SKM-1 (cell line): ENCODE measurements around the gene DCTN4.

Experiments
- DNase-seq: peaks from one replicate; lab custom pipeline; 2025; ENCODE audit not compliant: unreplicated experiment; lab: John Stamatoyannopoulos, UW

The DCTN4 gene

DNA sequence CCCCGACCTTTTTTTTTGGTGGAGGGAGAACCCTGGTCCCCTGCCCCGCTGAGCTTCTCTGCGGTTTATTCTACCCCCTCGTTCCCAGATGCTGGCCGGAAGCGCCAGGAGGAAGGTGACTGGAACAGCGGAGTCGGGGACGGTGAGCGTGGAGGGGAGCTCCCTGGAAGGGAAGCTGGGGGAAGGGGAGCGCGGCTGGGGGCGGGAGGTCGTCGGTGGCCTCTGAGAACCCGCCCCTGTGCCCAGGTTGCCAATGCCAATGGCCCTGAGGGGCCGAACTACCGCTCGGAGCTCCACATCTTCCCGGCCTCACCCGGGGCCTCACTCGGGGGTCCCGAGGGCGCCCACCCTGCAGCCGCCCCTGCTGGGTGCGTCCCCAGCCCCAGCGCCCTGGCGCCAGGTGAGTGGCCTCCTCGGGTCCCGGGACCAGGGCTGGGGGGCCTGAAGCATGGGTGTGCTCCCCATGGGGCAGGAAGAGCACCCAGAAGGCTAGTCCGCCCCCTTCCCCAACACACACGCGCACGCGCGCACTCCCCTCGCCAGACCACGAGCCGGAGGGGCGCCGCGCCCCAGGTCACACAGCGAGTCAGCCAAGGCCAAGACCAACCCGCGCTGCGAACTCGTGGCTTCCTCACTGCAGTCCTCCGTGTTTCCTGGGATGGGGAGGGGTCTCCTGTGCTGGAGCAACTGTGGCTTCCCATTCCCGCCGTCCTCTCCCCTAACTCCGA lies 87.1 kb downstream of the DCTN4 start:
- DNase-seq: no peak

- DNase-seq: no peak
Measured at GRCh38 chr5:150670948-150671310, 87.9 kb downstream of the DCTN4 start.

- DNase-seq: no peak
Measured at GRCh38 chr5:150670275-150670947, 88.4 kb downstream of the DCTN4 start.

DNA sequence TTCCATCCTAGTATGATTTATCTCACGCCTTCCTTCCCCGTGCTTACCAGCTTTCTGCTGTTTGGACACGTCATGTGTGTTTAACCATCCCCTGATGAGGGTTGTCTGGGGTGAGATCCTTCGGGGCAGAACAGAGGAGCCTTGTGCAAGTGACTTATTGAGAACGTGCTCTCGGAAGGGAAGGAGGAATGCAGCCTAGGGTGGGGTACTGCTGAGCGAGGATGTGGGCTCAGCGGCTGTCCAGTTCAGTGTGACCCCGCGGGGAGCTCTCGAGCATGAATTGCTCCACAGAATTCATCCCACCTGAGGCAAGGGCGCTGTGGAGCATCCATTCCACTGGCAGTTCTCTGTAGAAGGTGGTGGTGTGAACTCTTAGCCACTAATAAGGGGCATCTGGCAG lies 93.8 kb downstream of the DCTN4 start:
- DNase-seq: no peak

- no peak for DNase-seq
Measured at GRCh38 chr5:150663936-150664335, 94.9 kb downstream of the DCTN4 start.

DNA sequence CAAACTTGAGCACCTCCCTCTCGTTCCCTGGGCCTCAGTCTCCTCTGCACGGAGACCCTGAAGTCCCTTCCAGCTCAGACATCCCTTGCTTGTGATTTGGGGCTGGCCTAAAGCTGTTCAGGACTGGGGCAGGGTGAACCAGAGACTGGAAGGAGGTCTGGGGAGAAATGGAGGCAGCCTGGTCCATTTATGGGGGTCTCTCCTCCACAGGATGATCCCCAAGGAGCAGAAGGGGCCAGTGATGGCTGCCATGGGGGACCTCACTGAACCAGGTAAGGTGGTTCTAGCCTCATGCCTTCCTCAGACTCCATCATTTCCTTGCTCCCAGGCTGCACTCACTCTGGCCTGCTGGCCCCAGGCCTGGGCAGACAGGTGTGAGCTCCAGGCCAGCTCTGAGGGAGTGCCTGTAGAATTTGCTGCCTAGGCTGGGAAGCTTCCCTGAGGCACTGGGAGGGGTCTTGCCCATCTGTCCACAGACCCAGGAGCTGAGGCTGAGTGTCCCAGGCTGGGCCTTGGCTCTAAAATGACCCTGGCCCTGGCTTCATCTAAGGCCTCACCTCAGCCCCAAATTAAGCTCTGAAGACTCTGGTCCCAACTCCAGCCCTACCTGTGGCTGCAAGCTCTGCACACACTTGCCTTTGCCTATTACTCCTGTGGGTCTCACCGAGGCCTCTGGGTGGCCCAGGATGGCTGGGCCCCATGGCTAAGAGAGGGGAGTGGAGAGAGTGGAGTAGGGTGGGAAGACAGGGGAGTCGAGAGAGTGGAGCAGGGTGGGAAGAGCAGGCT lies 95.9 kb downstream of the DCTN4 start:
- DNase-seq: no peak

DNA sequence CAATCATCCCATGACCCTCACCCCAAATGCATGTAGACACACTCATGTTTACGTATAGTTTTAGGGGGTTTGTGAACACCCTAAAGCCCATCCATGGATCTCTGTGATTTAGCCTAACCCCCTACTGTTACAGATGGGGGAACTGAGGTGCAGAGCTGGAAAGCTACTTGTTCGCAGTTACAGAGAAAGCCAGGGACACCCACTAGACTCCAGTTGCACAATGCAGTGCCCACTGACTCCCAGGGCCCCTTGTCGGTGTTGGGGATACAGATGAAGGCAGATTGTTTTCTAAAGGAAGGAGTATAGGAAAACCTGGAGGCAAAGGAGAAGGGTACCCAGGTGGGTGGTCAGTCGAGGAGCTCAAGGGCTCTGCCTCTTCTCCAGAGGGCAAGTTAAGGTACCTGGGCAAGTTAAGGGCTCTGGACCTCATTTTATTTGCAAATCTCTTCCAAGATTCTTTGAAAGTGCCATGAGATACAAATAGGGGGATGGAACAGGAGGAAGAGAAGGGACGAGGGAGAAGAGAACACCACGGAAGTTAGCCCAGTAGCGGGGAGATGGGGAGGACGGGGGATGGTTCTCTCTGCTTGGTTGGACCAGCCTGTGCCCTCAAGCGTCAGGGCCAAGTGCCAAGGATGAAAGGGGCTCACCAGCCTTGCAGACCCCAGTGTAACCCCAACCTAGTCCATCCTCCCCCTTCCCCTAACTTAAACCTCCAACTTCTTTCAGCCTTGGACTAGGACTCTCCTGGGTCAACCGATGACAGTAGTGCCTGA lies 96.8 kb downstream of the DCTN4 start:
- DNase-seq: no peak

GRCh38 chr5:150661086-150661485 lies 97.7 kb downstream of the DCTN4 start, which contains the start of gene MYOZ3:
TSS of gene MYOZ3 (plus strand) at chr5:150661251. CDS start at chr5:150662942, 1,691 bp downstream.
- DNase-seq: no peak

GRCh38 chr5:150660108-150660831 lies 98.5 kb downstream of the DCTN4 start:
- no peak for DNase-seq

GRCh38 chr5:150659360-150660107 lies 99.3 kb downstream of the DCTN4 start:
- DNase-seq: no peak

GRCh38 chr5:150658699-150659265 lies 100.0 kb downstream of the DCTN4 start:
- no peak for DNase-seq
